Liver (tissue), 9 donors: Measurements from ENCODE around the gene BLTP3A. TPM values are rescaled to one million over a fixed set of nuclear protein-coding genes. Genes with fewer than 3 reads are reported as not detected.
A peak's percentile ranks its signal among the peaks of the same experiment; 100 is the strongest.

Experiments
- DNase-seq: peaks from one replicate; pipeline ENCODE4 v3.0.0-alpha.2; 2017; ENCODE audit warnings: low spot score
- H3K27ac ChIP-seq, 2 donors: one replicate each; pipeline ENCODE4 v1.7.0; 2013; ENCODE audit warnings: inconsistent platforms in 2 of 2, low read length in 2 of 2, control low read depth in 1 of 2, low read depth in 1 of 2, mild to moderate bottlenecking in 1 of 2
- H3K27me3 ChIP-seq, 4 donors: one replicate each; pipeline versions ENCODE4 v1.6.1 to v1.7.0; 2013; ENCODE audit warnings: low read length in 3 of 4, inconsistent platforms in 1 of 4, mild to moderate bottlenecking in 1 of 4, moderate library complexity in 1 of 4; ENCODE audit not compliant: control insufficient read depth in 4 of 4, insufficient read depth in 4 of 4
- H3K36me3 ChIP-seq, 4 donors: one replicate each; pipeline versions ENCODE4 v1.6.1 to v1.7.0; 2013; ENCODE audit warnings: low read length in 3 of 4, mild to moderate bottlenecking in 3 of 4, low read depth in 1 of 4, moderate library complexity in 1 of 4; ENCODE audit not compliant: control insufficient read depth in 4 of 4, insufficient read depth in 3 of 4
- H3K4me1 ChIP-seq, 4 donors: one replicate each; pipeline versions ENCODE4 v1.6.1 to v1.7.0; 2013; ENCODE audit warnings: low read length in 3 of 4, mild to moderate bottlenecking in 3 of 4, moderate library complexity in 1 of 4; ENCODE audit not compliant: control insufficient read depth in 4 of 4, insufficient read depth in 4 of 4
- H3K4me3 ChIP-seq, 3 donors: one replicate each; pipeline versions ENCODE4 v1.6.1 to v1.7.0; 2013; ENCODE audit warnings: low read length in 3 of 3, control low read depth in 1 of 3, low read depth in 1 of 3, mild to moderate bottlenecking in 1 of 3
- H3K9ac ChIP-seq, 2 donors: one replicate each; pipeline ENCODE4 v1.7.0; 2013; ENCODE audit warnings: low read length in 2 of 2, mild to moderate bottlenecking in 2 of 2, moderate library complexity in 2 of 2, control low read depth in 1 of 2, low read depth in 1 of 2
- H3K9me3 ChIP-seq, 4 donors: one replicate each; pipeline versions ENCODE4 v1.6.1 to v1.7.0; 2013; ENCODE audit warnings: low read length in 3 of 4; ENCODE audit not compliant: control insufficient read depth in 4 of 4
- ATF3 ChIP-seq: IDR thresholded peaks from 2 replicates; pipeline ENCODE4 v1.6.1; 2016; ENCODE audit warnings: antibody characterized with exemption
- CTCF ChIP-seq: fragments of 150-350 bp; IDR thresholded peaks from 2 replicates; pipeline ENCODE4 v1.5.1; 2017; ENCODE audit warnings: improper control_type of control experiment, low read depth, low read length; ENCODE audit not compliant: missing input control
- EGR1 ChIP-seq, 2 donors: IDR thresholded peaks; 2 replicates each; pipeline ENCODE4 v1.6.1; 2016 to 2018; ENCODE audit warnings: antibody characterized with exemption in 2 of 2, low read depth in 2 of 2
- FOXA1 ChIP-seq: IDR thresholded peaks from 2 replicates; pipeline ENCODE4 v1.6.1; 2016; ENCODE audit warnings: antibody characterized with exemption
- FOXA2 ChIP-seq: IDR thresholded peaks from 2 replicates; pipeline ENCODE4 v1.6.1; 2016; ENCODE audit warnings: antibody characterized with exemption
- GABPA ChIP-seq, 2 donors: IDR thresholded peaks in 1 of 2; conservative IDR thresholded peaks in 1 of 2; 2 replicates each; pipeline ENCODE4 v1.6.1; 2016; ENCODE audit warnings: antibody characterized with exemption in 2 of 2, mild to moderate bottlenecking in 1 of 2, moderate library complexity in 1 of 2
- HNF4A ChIP-seq, 2 donors: conservative IDR thresholded peaks; 2 replicates each; pipeline ENCODE4 v1.6.1; 2016; ENCODE audit warnings: antibody characterized with exemption in 2 of 2, mild to moderate bottlenecking in 2 of 2
- HNF4G ChIP-seq: IDR thresholded peaks from 2 replicates; pipeline ENCODE4 v1.6.1; 2016; ENCODE audit warnings: antibody characterized with exemption
- JUND ChIP-seq, 2 donors: IDR thresholded peaks; 2 replicates each; pipeline ENCODE4 v1.6.1; 2016; ENCODE audit warnings: antibody characterized with exemption in 2 of 2
- MAX ChIP-seq: IDR thresholded peaks from 2 replicates; pipeline ENCODE4 v1.6.1; 2016; ENCODE audit warnings: antibody characterized with exemption
- NR2F2 ChIP-seq: IDR thresholded peaks from 2 replicates; pipeline ENCODE4 v1.6.1; 2016; ENCODE audit warnings: antibody characterized with exemption
- RAD21 ChIP-seq, 2 donors: IDR thresholded peaks; 2 replicates each; pipeline ENCODE4 v1.6.1; 2016; ENCODE audit warnings: antibody characterized with exemption in 2 of 2, mild to moderate bottlenecking in 2 of 2
- REST ChIP-seq: IDR thresholded peaks from 2 replicates; pipeline ENCODE4 v1.6.1; 2016; ENCODE audit warnings: antibody characterized with exemption, mild to moderate bottlenecking
- RXRA ChIP-seq, 2 donors: IDR thresholded peaks; 2 replicates each; pipeline ENCODE4 v1.6.1; 2017 to 2018; ENCODE audit warnings: antibody characterized with exemption in 2 of 2, mild to moderate bottlenecking in 1 of 2
- SP1 ChIP-seq: IDR thresholded peaks from 2 replicates; pipeline ENCODE4 v1.6.1; 2018; ENCODE audit warnings: antibody characterized with exemption, mild to moderate bottlenecking
- TAF1 ChIP-seq: conservative IDR thresholded peaks from 2 replicates; pipeline ENCODE4 v1.6.1; 2016; ENCODE audit warnings: antibody characterized with exemption, mild to moderate bottlenecking
- YY1 ChIP-seq: IDR thresholded peaks from 2 replicates; pipeline ENCODE4 v1.6.1; 2016; ENCODE audit warnings: antibody characterized with exemption, mild to moderate bottlenecking
- ZBTB33 ChIP-seq: IDR thresholded peaks from 2 replicates; pipeline ENCODE4 v1.6.1; 2016; ENCODE audit warnings: antibody characterized with exemption
- WGBS: extraction: QIAGEN DNeasy Blood & Tissue Kit; methylation state at CpG from one replicate; pipeline ENCODE4 v1.1.7; 2013; 5-methylcytosine and 5-hydroxymethylcytosine counted together
- polyA plus RNA-seq, 2 donors: library from polyadenylated mRNA; stranded (reverse) in 1 of 2; unstranded in 1 of 2; fragments of 200-250 nt in 1 of 2; fragments of >200 nt in 1 of 2; fragmentation: Nextera tagmentation in 1 of 2; extraction: Ambion mirVana in 1 of 2; gene quantifications; one replicate each; pipeline versions ENCODE4 v1.2.1 to v1.2.3, GENCODE V29; 2013 to 2015
- total RNA-seq, 2 donors: library from RNA; depleted of rRNA; stranded (reverse); fragments of >200 nt; gene quantifications; one replicate each; pipeline ENCODE4 v1.2.3, GENCODE V29; 2014
- donor health status: healthy.
- donor health status: healthy.
- donor health status: healthy.
- donor health status: healthy.
- donor health status: healthy.

BLTP3A gene
- total and polyA plus RNA-seq, 4 donors = 2.5 to 14.6 (median 7.0) TPM

GRCh38 chr6:34795836-34796425, 4.0 kb downstream of the BLTP3A start:
- no peak overlapping the region for H3K27ac ChIP-seq
- DNase-seq = no peak
- TF ChIP-seq FOXA2 = no peak
- peak in 1 of 2 donors; percentile 20 for TF ChIP-seq HNF4A (conservative IDR thresholded peaks at IDR 0.05)
- TF ChIP-seq HNF4G = no peak
- TF ChIP-seq TAF1 = no peak
- no peak for TF ChIP-seq YY1
- no peak for TF ChIP-seq EGR1 (IDR thresholded peaks at IDR 0.05; ENCODE audit: low read depth in 2 of 2)
- peak; percentile 24 for TF ChIP-seq SP1
- peak; percentile 11 for TF ChIP-seq MAX
- no peak for TF ChIP-seq ATF3
- TF ChIP-seq RAD21 (IDR thresholded peaks at IDR 0.05) = no peak
- TF ChIP-seq JUND (IDR thresholded peaks at IDR 0.05) = no peak
- TF ChIP-seq CTCF = no peak
- TF ChIP-seq ZBTB33 = no peak
- no peak for TF ChIP-seq GABPA (IDR thresholded peaks at IDR 0.05 in 1 of 2, conservative IDR thresholded peaks at IDR 0.05 in 1 of 2)
- TF ChIP-seq RXRA (IDR thresholded peaks at IDR 0.05) = peak in 1 of 2 donors; percentile 32
- no peak for TF ChIP-seq NR2F2
- no peak for TF ChIP-seq REST
- no peak for TF ChIP-seq FOXA1

More at GRCh38 chr6:34795836-34796425, 4.0 kb downstream of the BLTP3A start:
- Histone ChIP-seq H3K9ac (no peak overlapping the region), H3K4me1 (peaks cover 3 to 17% (median 11%) of the 10 kb centered on the region in 4 donors), H3K9me3 (no peaks in the 10 kb centered on the region), H3K4me3 (no peak overlapping the region), H3K36me3 (no peaks in the 10 kb centered on the region), H3K27me3 (no peaks in the 10 kb centered on the region)
- WGBS = 39% methylated on average over 2 of the region's 2 CpGs
